ENCODE measurements around the gene MYO5C. TPM values are rescaled to one million over a fixed set of nuclear protein-coding genes. Genes with fewer than 3 reads are reported as not detected.

Gene MYO5C
- total RNA-seq, 2 donors from 2014 or later: 19.1 to 26.7 TPM

GRCh38 chr15:52233405-52233804 lies 62.2 kb downstream of the MYO5C start:
- Mint-ChIP-seq H3K27ac (no peak overlapping the region), H3K27me3 (ENCODE audit: insufficient read depth) (no peaks in the 10 kb centered on the region), H3K4me3 (no peak overlapping the region), H3K36me3 (ENCODE audit: low read depth) (peaks cover 28% of the 10 kb centered on the region), H3K4me1 (peaks cover 19% of the 10 kb centered on the region), H3K9me3 (no peaks in the 10 kb centered on the region)
- no peak for DNase-seq
- 95% methylated on average over 4 of the region's 4 CpGs; no CpG with 5 or more reads in 1 of the 2 experiments for WGBS, 2 experiments (ENCODE audit: insufficient coverage in 1 of 2, insufficient read length in 1 of 2)
- TF ChIP-seq CTCF (conservative IDR thresholded peaks at IDR 0.05): no peak
- Histone ChIP-seq H3K4me3 (ENCODE audit: low read length) (no peak overlapping the region), H3K9ac (ENCODE audit: extremely low read depth, low read length, poor library complexity, severe bottlenecking) (no peak overlapping the region), H3K4me1 (ENCODE audit: control insufficient read depth, insufficient read depth, low read length) (peaks cover 7% of the 10 kb centered on the region), H3K36me3 (ENCODE audit: control insufficient read depth, insufficient read depth, low read length) (peaks cover 18% of the 10 kb centered on the region), H3K27me3 (ENCODE audit: control insufficient read depth, insufficient read depth, low read length, poor library complexity, severe bottlenecking) (no peaks in the 10 kb centered on the region), H3K9me3 (ENCODE audit: control insufficient read depth, low read length) (no peaks in the 10 kb centered on the region), H3K27ac (ENCODE audit: low read depth, low read length) (no peak overlapping the region)

GRCh38 chr15:52232327-52232726 lies 63.3 kb downstream of the MYO5C start:
- peaks cover 18% of the 10 kb centered on the region for H3K36me3 ChIP-seq (ENCODE audit: control insufficient read depth, insufficient read depth, low read length)
- DNase-seq: no peak
- no peaks in the 10 kb centered on the region for H3K9me3 Mint-ChIP-seq
- WGBS, 2 experiments (ENCODE audit: insufficient coverage in 1 of 2, insufficient read length in 1 of 2): 95% methylated on average over 1 of the region's 1 CpG; no CpG with 5 or more reads in 1 of the 2 experiments
- no peaks in the 10 kb centered on the region for H3K27me3 ChIP-seq (ENCODE audit: control insufficient read depth, insufficient read depth, low read length, poor library complexity, severe bottlenecking)
- H3K4me1 ChIP-seq (ENCODE audit: control insufficient read depth, insufficient read depth, low read length): peaks cover 7% of the 10 kb centered on the region
- no peak overlapping the region for H3K27ac Mint-ChIP-seq
- TF ChIP-seq CTCF (conservative IDR thresholded peaks at IDR 0.05): no peak
- H3K27me3 Mint-ChIP-seq (ENCODE audit: insufficient read depth): no peaks in the 10 kb centered on the region
- H3K4me1 Mint-ChIP-seq: peaks cover 19% of the 10 kb centered on the region
- no peak overlapping the region for H3K9ac ChIP-seq (ENCODE audit: extremely low read depth, low read length, poor library complexity, severe bottlenecking)
- no peak overlapping the region for H3K4me3 ChIP-seq (ENCODE audit: low read length)
- H3K36me3 Mint-ChIP-seq (ENCODE audit: low read depth): peaks cover 24% of the 10 kb centered on the region
- no peaks in the 10 kb centered on the region for H3K9me3 ChIP-seq (ENCODE audit: control insufficient read depth, low read length)
- no peak overlapping the region for H3K27ac ChIP-seq (ENCODE audit: low read depth, low read length)
- no peak overlapping the region for H3K4me3 Mint-ChIP-seq

GRCh38 chr15:52230073-52230472 lies 65.5 kb downstream of the MYO5C start:
- Histone ChIP-seq H3K4me1 (ENCODE audit: control insufficient read depth, insufficient read depth, low read length) (peaks cover 7% of the 10 kb centered on the region), H3K9ac (ENCODE audit: extremely low read depth, low read length, poor library complexity, severe bottlenecking) (no peak overlapping the region), H3K9me3 (ENCODE audit: control insufficient read depth, low read length) (no peaks in the 10 kb centered on the region), H3K27me3 (ENCODE audit: control insufficient read depth, insufficient read depth, low read length, poor library complexity, severe bottlenecking) (no peaks in the 10 kb centered on the region), H3K4me3 (ENCODE audit: low read length) (no peak overlapping the region), H3K36me3 (ENCODE audit: control insufficient read depth, insufficient read depth, low read length) (peaks cover 16% of the 10 kb centered on the region), H3K27ac (ENCODE audit: low read depth, low read length) (no peak overlapping the region)
- H3K4me1 Mint-ChIP-seq: peaks cover 19% of the 10 kb centered on the region
- 100% methylated on average over 1 of the region's 1 CpG; no CpG with 5 or more reads in 1 of the 2 experiments for WGBS, 2 experiments (ENCODE audit: insufficient coverage in 1 of 2, insufficient read length in 1 of 2)
- H3K4me3 Mint-ChIP-seq: no peak overlapping the region
- TF ChIP-seq CTCF (conservative IDR thresholded peaks at IDR 0.05): no peak
- no peaks in the 10 kb centered on the region for H3K27me3 Mint-ChIP-seq (ENCODE audit: insufficient read depth)
- no peak overlapping the region for H3K27ac Mint-ChIP-seq
- H3K9me3 Mint-ChIP-seq: no peaks in the 10 kb centered on the region
- H3K36me3 Mint-ChIP-seq (ENCODE audit: low read depth): peaks cover 7% of the 10 kb centered on the region
- DNase-seq: no peak

Data from endodermal cell (in vitro differentiated cells).